ENCODE measurements around the gene ARSJ.

ARSJ gene

DNA sequence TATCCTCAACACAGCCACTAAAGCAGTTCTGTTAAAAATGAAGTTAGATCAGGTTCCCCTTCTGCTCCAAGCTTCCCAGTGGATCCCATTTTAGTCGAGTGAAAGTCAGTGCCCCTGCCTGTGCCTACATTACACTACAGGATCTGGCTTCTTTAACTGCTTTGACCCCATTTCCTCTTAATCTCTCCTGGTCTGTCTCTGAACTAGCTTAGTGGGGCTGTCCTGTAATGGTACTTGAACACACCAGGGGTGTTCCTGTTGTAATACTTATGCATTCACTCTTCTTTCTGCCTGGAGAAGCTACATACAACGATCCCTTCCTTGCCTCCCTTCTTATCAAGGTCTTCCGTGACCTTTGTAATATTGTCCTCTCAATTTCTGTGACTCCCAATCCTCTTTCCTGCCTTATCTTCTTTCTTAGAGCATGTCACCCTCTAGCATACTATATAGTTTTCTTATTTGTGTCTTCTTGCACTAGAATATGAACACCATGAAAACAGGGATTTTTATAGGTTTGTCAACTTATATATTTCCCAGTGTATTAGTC lies 16.7 kb downstream of the ARSJ start:
- Histone ChIP-seq H3K79me2 (ENCODE audit: insufficient read depth, low read length) (no peaks in the 10 kb centered on the region), H2AFZ (ENCODE audit: low read length) (no peak overlapping the region), H3K4me3 (ENCODE audit: low read depth, low read length, poor library complexity, severe bottlenecking) (no peak overlapping the region), H3K4me1 (ENCODE audit: insufficient read depth, low read length, severe bottlenecking) (no peaks in the 10 kb centered on the region), H3K27ac (ENCODE audit: low read depth, low read length, poor library complexity, severe bottlenecking) (no peak overlapping the region), H3K36me3 (ENCODE audit: insufficient read depth, low read length) (no peaks in the 10 kb centered on the region), H3K4me2 (ENCODE audit: low read length) (no peak overlapping the region), H3K9me2 (ENCODE audit: low read depth, low read length) (no peaks in the 10 kb centered on the region), H3K9ac (ENCODE audit: low read length) (no peak overlapping the region), H4K20me1 (ENCODE audit: insufficient read depth, low read length) (no peaks in the 10 kb centered on the region), H3F3A (ENCODE audit: insufficient read depth, low read length) (no peaks in the 10 kb centered on the region), H3K9me3 (ENCODE audit: low read length) (no peaks in the 10 kb centered on the region), H3K27me3 (ENCODE audit: insufficient read depth, low read length) (no peaks in the 10 kb centered on the region)
- TF ChIP-seq, protein P1, sequence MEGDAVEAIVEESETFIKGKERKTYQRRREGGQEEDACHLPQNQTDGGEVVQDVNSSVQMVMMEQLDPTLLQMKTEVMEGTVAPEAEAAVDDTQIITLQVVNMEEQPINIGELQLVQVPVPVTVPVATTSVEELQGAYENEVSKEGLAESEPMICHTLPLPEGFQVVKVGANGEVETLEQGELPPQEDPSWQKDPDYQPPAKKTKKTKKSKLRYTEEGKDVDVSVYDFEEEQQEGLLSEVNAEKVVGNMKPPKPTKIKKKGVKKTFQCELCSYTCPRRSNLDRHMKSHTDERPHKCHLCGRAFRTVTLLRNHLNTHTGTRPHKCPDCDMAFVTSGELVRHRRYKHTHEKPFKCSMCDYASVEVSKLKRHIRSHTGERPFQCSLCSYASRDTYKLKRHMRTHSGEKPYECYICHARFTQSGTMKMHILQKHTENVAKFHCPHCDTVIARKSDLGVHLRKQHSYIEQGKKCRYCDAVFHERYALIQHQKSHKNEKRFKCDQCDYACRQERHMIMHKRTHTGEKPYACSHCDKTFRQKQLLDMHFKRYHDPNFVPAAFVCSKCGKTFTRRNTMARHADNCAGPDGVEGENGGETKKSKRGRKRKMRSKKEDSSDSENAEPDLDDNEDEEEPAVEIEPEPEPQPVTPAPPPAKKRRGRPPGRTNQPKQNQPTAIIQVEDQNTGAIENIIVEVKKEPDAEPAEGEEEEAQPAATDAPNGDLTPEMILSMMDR (IDR thresholded peaks at IDR 0.05; ENCODE audit: low read length), result no peak
- no peak for TF ChIP-seq EZH2 (IDR thresholded peaks at IDR 0.05; ENCODE audit: borderline replicate concordance, low read length)

DNA sequence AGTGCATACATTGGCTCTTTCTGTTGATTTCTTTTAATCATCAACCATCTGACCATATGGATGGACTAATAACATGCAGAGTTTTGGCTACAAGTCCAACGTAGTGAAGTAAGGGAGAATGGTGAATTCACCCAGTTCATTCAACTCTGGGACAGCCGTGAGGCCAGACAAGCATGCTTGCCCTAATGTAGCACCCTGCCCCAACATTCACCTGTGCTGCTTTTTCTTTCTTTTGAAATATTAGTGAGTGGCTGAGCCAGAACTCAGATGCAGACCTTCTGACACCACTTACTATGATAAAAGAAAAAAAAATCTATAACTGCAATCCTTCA lies 17.5 kb downstream of the ARSJ start:
- H3F3A ChIP-seq (ENCODE audit: insufficient read depth, low read length), result no peaks in the 10 kb centered on the region
- no peaks in the 10 kb centered on the region for H3K27me3 ChIP-seq (ENCODE audit: insufficient read depth, low read length)
- H3K36me3 ChIP-seq (ENCODE audit: insufficient read depth, low read length), result no peaks in the 10 kb centered on the region
- no peaks in the 10 kb centered on the region for H3K9me2 ChIP-seq (ENCODE audit: low read depth, low read length)
- H2AFZ ChIP-seq (ENCODE audit: low read length), result no peak overlapping the region
- H4K20me1 ChIP-seq (ENCODE audit: insufficient read depth, low read length), result no peaks in the 10 kb centered on the region
- H3K27ac ChIP-seq (ENCODE audit: low read depth, low read length, poor library complexity, severe bottlenecking), result no peak overlapping the region
- TF ChIP-seq EZH2 (IDR thresholded peaks at IDR 0.05; ENCODE audit: borderline replicate concordance, low read length), result no peak
- TF ChIP-seq, protein P1 (IDR thresholded peaks at IDR 0.05; ENCODE audit: low read length), result no peak
- H3K4me2 ChIP-seq (ENCODE audit: low read length), result no peak overlapping the region
- H3K9me3 ChIP-seq (ENCODE audit: low read length), result no peaks in the 10 kb centered on the region
- H3K4me1 ChIP-seq (ENCODE audit: insufficient read depth, low read length, severe bottlenecking), result no peaks in the 10 kb centered on the region
- no peaks in the 10 kb centered on the region for H3K79me2 ChIP-seq (ENCODE audit: insufficient read depth, low read length)
- no peak overlapping the region for H3K9ac ChIP-seq (ENCODE audit: low read length)
- H3K4me3 ChIP-seq (ENCODE audit: low read depth, low read length, poor library complexity, severe bottlenecking), result no peak overlapping the region

DNA sequence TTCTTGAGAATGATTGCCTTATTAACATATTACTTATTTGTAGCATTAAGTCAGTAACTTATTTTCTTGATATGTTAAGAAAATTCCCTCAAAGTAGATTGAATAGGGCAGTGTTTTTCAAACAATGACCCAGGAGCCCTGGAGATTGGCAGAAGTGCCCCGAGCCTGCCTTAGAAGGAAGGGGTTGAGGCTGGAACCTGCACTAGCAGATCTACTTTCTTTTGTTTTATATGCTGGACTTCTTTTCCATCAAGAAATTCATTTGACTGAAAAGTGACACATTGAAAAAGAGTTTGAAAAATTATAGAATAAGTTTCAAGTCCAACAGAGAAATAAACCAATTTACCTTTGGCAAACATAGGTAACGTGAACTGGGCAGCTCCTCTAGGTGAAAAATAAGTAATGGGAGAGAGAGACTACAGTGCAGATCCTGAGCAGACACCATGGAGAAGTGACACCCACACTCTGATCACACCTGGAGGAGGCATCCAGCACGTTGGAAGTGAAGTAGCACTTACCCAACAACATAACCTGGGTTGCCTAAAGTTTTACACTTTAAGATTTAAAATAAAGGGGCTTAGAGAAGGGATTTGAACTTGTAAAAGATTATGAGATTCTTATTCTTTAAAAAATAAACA lies 18.6 kb downstream of the ARSJ start:
- Histone ChIP-seq H3F3A (ENCODE audit: insufficient read depth, low read length) (no peaks in the 10 kb centered on the region), H3K79me2 (ENCODE audit: insufficient read depth, low read length) (no peaks in the 10 kb centered on the region), H3K27me3 (ENCODE audit: insufficient read depth, low read length) (no peaks in the 10 kb centered on the region), H4K20me1 (ENCODE audit: insufficient read depth, low read length) (no peaks in the 10 kb centered on the region), H3K27ac (ENCODE audit: low read depth, low read length, poor library complexity, severe bottlenecking) (no peak overlapping the region), H3K4me1 (ENCODE audit: insufficient read depth, low read length, severe bottlenecking) (no peaks in the 10 kb centered on the region), H3K36me3 (ENCODE audit: insufficient read depth, low read length) (no peaks in the 10 kb centered on the region), H3K4me2 (ENCODE audit: low read length) (no peak overlapping the region), H3K9ac (ENCODE audit: low read length) (no peak overlapping the region), H3K9me3 (ENCODE audit: low read length) (no peaks in the 10 kb centered on the region), H3K4me3 (ENCODE audit: low read depth, low read length, poor library complexity, severe bottlenecking) (no peak overlapping the region), H3K9me2 (ENCODE audit: low read depth, low read length) (no peaks in the 10 kb centered on the region), H2AFZ (ENCODE audit: low read length) (no peak overlapping the region)
- TF ChIP-seq, protein P1 (IDR thresholded peaks at IDR 0.05; ENCODE audit: low read length), result no peak
- no peak for TF ChIP-seq EZH2 (IDR thresholded peaks at IDR 0.05; ENCODE audit: borderline replicate concordance, low read length)
